ENCODE results near the gene MBOAT7. TPM values are rescaled to one million over a fixed set of nuclear protein-coding genes. Genes with fewer than 3 reads are reported as not detected.
"Not testable (repeated sequence)": the region's sequence is repeated elsewhere in the genome, so short reads cannot be mapped to it uniquely, and the experiment has no call there.

The MBOAT7 gene
- total RNA-seq, 2 donors from 2014 or later: 56.8 to 97.2 TPM

DNA sequence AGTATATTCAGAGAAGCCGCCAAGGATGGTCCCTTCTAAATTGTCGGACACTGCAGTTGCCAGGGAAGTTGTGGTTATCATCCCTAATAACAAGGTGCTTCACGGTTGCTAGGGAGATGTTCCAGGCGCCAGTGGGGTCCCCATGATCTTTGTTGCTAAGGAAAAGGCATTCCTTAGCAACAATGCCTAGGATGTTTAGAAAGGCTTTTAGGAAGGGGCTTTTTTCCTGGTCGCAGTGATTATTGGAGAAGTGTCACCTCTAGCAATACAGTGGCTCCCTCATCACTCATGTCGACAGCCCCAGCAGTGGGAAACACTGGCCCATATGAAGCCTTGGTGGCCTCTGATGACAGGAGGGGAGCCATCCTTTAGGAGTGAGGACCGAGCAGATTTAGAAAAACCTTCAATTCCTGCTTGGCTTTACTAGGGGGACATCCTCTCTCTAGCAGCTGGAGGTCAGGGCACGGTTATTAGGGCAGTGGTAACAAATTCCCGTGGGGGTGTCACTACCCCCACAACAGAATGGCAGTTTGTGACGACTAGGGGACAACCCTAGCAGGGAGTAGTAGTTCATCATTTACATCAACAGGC is 10.0 kb downstream of the MBOAT7 start:
- ATAC-seq (no peak), DNase-seq (ENCODE audit: low spot score in 2 of 2) (no peak)
- Mint-ChIP-seq H3K9me3 (no peaks in the 10 kb centered on the region), H3K27ac (no peak overlapping the region), H3K36me3 (peaks cover 6 to 7% of the 10 kb centered on the region in 2 donors)

DNA sequence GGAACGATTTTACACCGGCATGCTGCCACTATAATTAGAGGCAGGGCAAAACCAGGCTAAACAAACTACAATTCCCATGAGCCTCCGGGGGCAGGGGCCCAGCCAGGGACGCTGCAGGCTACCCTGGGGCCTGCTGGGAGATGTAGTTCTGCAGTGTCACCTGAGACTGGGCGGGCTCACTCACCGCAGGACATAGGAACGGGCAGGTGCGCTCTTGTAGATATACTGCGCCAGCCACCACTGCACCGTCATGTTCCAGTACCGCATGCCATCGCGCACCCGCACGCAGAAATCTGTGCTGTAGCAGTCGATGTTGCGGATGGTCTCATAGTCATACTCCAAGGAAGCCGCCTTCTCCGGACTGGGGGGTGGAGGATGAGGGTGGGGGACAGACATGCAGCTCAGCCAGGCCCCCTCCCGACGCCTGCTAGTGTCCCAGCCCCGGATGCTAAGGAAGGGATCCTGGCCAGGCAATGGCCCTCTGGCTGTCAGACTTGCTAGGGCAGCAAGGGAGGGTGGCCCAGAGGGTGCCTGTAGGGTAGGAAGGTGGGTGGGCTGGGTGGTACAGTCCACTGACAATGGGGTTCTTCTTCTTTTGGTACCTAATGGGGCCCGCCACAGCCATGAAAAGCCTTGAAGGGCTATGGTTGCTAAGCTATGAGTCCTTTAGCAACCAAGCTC is 10.7 kb downstream of the MBOAT7 start:
- Mint-ChIP-seq H3K9me3 (no peaks in the 10 kb centered on the region), H3K36me3 (peaks cover 6 to 7% of the 10 kb centered on the region in 2 donors), H3K27ac (no peak overlapping the region)
- ATAC-seq (peak in 1 of 2 donors; percentile 94), DNase-seq (ENCODE audit: low spot score in 2 of 2) (peak in 1 of 2 donors; percentile 49)

DNA sequence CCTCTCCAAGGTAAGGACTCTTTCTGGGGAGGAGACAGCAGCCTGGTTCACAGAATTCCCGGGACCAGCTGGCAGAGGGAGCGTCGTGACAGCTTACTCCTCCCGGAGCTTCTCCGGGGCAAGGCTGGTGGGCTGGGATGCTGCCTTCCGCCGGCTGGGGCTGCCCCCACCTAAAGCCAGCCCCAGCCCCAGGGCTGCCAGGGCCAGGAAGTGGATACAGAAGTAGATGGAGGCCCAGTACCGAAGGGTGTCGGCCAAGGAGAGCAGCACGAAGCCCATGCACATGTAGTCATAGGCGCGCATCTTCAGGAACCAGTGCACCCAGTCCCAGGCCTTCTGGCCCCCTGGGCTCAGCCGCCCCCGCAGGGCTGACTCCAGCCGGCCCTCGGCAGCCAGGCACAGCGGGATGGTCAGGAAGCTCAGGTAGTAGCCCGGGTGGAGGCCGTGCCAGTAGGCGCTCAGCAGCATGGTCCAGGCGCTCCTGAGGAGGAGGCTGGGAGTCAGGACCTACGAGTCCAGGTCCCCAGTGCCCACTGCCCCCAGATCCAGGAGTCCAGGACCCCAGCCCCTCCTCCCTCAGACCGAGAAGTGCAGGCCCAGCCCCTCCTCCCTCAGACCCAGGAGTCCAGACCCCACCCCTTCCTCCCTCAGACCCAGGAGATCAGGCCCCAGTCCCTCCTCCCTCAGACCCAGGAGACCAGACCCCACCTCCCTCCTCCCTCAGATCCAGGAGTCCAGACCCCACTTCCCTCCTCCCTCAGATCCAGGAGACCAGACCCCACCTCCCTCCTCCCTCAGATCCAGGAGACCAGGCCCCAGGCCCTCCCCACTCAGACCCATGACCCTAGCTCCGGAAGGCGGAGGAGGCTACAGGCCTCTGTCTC is 15.2 kb downstream of the MBOAT7 start:
- DNase-seq (ENCODE audit: low spot score in 2 of 2) (no peak), ATAC-seq (peak in 1 of 2 donors; percentile 22)
- H3K36me3 Mint-ChIP-seq: peaks cover 6 to 7% of the 10 kb centered on the region in 2 donors
- peak overlapping the region in 1 of 2 donors; percentile 58 for H3K27ac Mint-ChIP-seq
- no peaks in the 10 kb centered on the region for H3K9me3 Mint-ChIP-seq

DNA sequence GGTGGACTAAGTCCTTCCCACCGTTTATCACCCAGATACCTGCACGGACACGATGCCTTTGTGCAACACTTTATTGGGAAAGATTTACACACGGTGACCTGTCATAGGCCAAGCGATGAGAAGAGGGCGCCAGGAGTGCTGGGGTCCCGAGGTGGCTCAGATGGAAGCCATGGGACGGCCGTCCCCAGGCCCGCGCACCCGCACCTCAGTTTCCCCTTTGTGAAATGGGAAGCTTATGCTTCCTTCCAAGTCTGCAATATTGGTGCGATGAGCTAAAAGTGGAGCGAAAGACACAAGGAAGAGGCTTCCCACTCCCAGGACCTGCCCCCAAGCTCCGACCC is 16.1 kb downstream of the MBOAT7 start:
- peaks cover 3 to 4% of the 10 kb centered on the region in 2 donors for H3K36me3 Mint-ChIP-seq
- H3K9me3 Mint-ChIP-seq: no peaks in the 10 kb centered on the region
- ATAC-seq: peak in 1 of 2 donors; percentile 2
- no peak for DNase-seq (ENCODE audit: low spot score in 2 of 2)
- no peak overlapping the region for H3K27ac Mint-ChIP-seq

DNA sequence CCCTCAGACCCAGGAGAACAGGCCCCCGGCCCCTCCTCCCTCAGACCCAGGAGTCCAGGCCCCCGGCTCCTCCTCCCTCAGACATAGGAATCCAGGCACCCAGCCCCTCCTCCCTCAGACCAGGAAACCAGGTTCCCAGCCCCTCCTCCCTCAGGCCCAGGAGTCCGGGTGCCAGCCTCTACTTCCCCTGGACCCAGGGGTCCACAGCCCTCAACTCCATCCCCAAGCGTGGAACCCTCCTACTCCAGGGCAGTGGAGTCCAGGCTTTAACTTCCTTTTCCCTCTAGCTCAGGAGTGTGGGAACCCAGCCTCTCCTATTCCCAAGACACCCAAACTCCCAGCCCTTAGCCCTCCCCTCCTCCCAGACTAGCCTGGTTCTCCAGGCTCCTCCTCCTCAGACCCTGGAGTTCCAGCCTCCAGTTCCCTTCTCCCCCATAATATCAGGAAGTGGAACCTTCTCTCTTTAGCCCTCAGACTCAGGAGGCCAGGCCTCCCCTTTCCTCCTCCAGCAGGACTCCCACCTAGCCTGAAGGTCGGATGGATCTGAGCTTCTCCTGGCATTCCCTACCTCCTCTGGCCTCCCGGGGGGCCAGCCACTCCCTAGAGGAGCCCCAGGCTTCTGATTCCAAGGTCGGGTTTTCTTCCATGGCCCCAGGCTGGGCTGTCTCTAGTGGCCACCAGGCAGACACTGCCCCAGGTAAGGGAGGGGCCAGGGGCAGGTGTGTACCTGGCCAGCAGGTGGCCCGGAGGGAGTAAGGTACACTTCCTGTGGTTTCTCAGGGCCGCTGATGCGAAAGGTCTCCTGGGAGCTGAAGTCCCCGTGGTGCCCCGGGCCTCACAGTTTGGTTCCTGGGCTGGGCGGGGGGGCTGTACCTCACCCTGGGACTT is 16.7 kb downstream of the MBOAT7 start, which contains the start of gene TMC4:
Gene TMC4 (minus strand): TSS at position 690 of the 888 bp plus-strand sequence. CDS start 43 bp downstream, at position 647.
- Mint-ChIP-seq H3K36me3 (no peaks in the 10 kb centered on the region), H3K27ac (peak within 1 kb of the TSS in 1 of 2 donors; percentile 39), H3K9me3 (no peaks in the 10 kb centered on the region)
- ATAC-seq (peak in 1 of 2 donors; percentile 13), DNase-seq (ENCODE audit: low spot score in 2 of 2) (no peak)

DNA sequence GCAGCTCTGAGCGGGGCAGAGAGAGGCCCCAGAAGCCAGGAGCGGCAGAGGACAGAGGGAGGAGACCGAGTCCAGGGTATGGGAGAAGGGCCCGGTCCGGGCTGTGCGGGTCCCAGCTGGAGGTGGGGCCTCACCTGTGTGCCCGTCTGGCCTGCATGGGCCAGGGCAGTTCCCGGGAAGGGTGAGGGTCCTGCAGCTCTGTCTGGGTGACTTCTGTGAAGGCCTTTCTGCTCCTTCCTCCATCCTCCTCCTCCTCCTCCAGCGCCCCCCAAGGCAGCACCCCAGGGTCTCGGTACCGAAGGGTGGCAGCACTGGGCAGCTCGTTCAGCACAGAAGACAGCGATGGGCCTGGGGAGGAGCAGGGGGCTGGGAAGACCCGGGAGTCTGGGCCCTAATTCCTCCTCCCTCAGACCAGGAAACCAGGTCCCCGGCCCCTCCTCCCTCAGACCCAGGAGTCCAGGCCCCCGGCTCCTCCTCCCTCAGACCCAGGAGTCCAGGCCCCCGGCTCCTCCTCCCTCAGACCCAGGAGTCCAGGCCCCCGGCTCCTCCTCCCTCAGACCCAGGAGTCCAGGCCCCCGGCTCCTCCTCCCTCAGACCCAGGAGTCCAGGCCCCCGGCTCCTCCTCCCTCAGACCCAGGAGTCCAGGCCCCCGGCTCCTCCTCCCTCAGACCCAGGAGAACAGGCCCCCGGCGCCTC is 17.5 kb downstream of the MBOAT7 start:
- not testable (repeated sequence) for ATAC-seq; H3K36me3 Mint-ChIP-seq; H3K9me3 Mint-ChIP-seq; DNase-seq (ENCODE audit: low spot score in 2 of 2); H3K27ac Mint-ChIP-seq

DNA sequence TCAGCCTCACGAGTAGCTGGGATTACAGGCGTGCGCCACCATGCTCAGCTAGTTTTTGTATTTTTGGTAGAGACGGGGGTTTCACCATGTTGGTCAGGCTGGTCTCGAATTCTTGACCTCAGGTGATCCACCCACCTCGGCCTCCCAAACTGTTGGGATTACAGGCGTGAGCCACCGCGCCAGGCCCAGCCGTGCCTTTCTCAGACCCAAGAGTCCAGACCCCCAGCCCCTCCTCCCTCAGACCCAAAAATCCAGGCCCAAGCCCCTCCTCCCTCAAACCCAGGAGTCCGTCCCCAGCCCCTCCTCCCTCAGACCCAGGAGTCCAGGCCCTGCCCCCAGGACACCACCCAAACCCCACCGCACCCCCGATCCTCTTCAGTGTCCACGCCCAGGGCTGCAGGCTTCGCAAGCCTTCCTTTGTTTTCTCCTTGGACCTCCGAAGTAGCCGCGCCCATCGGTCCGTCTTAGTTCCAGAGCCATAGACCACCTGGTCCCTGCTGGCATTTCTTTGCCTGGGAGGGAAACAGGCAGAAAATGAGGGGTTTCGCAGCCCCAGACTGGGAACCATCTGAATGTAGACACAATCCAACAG is 20.1 kb downstream of the MBOAT7 start:
- DNase-seq (ENCODE audit: low spot score in 2 of 2): no peak
- H3K36me3 Mint-ChIP-seq: no peaks in the 10 kb centered on the region
- ATAC-seq: no peak

DNA sequence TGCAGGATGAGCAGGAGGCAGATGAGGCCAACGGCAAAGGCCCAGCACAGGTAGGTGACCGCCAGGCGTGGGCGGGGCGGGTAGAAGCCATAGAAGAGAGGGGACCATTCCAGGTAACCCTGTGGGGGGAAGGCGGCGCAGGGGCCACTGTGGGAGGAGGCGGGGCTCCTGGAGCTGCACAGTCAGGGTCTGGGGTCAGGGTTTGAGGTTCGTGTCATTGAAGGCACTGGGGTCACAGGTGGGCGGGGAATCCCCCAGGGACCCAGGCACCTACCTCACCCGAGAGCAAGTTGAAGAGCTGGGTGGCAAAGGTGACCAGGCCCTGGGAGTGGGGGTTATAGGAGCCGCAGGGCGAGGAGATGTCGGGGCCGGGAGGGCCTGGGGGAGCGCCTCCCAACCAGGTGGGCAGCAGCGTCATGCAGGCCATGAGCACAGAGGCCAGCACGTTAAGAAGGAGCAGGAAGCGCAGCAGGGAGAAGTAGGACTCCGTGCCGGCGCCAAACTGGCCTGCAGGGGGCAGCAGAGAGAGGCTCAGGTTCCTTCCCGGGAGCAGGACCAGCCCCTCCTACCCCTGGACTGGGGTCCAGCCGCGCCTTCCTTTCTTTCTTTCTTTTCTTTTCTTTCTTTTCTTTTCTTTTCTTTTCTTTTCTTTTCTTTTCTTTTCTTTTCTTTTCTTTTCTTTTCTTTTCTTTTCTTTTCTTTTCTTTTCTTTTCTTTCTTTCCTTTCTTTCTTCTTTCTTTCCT is 21.0 kb downstream of the MBOAT7 start:
- no peaks in the 10 kb centered on the region for H3K9me3 Mint-ChIP-seq
- peak; percentile 89 to 91 for ATAC-seq
- H3K36me3 Mint-ChIP-seq: no peaks in the 10 kb centered on the region
- peak; percentile 84 to 97 for DNase-seq (ENCODE audit: low spot score in 2 of 2)
- H3K27ac Mint-ChIP-seq: no peak overlapping the region

More for the DNA sequence above, 20.1 kb downstream of the MBOAT7 start:
- H3K27ac Mint-ChIP-seq: no peak overlapping the region
- H3K9me3 Mint-ChIP-seq: no peaks in the 10 kb centered on the region

DNA sequence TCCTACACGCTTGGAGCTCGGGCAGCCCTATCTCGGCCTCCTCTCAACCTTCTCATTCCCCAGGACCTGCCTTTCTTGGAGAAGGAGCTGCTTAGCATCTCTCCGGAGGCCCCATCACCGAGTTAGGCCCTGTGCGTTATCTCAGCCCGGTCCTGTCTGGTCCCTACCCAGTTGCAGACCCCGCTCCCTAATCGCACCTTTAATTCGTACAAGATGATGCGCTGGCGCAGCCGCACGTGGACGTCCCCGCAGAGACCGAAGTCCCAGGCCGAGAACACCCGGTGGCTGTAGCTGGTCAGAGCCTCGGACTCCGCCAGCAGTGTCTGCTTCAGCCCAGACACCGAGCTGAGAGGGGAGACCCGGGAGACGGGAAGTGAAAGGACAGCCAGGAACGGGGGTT is 24.2 kb downstream of the MBOAT7 start:
- ATAC-seq (no peak), DNase-seq (ENCODE audit: low spot score in 2 of 2) (no peak)
- Mint-ChIP-seq H3K36me3 (peaks cover 0 to 6% of the 10 kb centered on the region in 2 donors), H3K9me3 (no peaks in the 10 kb centered on the region), H3K27ac (no peak overlapping the region)

DNA sequence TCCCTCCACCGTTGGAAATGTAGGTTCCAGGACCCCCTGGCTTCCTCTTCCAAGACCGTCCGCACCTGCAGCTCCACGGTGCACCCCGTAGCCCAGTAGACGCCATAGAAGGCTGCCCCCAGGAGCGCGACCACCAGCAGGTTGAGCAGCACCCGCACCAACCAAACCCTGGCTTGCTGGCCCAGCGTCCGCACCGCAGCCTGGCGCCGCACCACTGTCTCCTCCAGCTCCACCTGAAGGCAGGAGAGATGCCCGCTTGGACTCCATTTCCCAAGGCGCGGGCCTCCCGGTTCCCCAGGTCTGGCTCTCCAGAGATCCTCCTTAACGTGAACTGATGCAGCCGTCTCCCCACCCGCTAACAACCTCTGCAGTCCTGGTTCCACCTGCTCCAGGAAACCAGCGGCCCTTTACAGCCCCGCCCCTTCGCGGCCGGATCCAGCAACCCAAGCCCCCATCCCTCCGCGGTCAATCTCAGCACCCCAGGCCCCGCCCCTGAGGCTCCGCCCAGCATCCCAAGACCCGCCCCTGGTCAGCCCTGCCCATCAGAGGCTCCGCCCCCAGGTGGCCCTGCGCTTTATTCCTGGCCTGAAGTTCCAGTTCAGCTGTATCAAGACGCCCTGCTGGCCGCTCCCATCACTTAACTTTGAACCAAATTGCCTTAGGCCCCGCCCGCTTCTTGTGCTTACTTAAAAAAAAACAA is 24.9 kb downstream of the MBOAT7 start:
- no peak overlapping the region for H3K27ac Mint-ChIP-seq
- DNase-seq (ENCODE audit: low spot score in 2 of 2) (peak in 1 of 2 donors; percentile 65), ATAC-seq (no peak)
- no peaks in the 10 kb centered on the region for H3K9me3 Mint-ChIP-seq
- H3K36me3 Mint-ChIP-seq: peaks cover 2 to 6% of the 10 kb centered on the region in 2 donors

DNA sequence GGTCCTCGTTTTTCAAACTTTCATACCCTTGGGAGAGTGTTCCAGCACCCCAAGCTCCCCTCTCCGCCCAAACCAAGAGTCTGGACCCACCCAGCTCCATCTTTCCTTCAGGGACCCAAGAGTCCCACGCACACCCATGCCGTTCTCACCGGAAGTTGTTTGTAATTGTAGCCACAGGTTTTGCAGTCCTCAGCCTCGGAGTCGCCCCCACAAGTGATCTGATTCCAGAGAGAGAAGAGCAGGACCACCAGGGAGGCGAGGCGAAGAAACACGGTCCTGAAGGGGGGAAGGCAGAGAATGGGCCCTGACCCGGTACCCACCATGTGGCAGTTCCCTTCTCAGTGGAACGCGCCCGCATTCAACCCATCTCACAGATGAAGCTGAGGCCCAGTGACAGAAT is 26.5 kb downstream of the MBOAT7 start:
- Mint-ChIP-seq H3K27ac (no peak overlapping the region), H3K36me3 (peaks cover 4 to 6% of the 10 kb centered on the region in 2 donors), H3K9me3 (no peaks in the 10 kb centered on the region)
- ATAC-seq: no peak
- DNase-seq (ENCODE audit: low spot score in 2 of 2): no peak

DNA sequence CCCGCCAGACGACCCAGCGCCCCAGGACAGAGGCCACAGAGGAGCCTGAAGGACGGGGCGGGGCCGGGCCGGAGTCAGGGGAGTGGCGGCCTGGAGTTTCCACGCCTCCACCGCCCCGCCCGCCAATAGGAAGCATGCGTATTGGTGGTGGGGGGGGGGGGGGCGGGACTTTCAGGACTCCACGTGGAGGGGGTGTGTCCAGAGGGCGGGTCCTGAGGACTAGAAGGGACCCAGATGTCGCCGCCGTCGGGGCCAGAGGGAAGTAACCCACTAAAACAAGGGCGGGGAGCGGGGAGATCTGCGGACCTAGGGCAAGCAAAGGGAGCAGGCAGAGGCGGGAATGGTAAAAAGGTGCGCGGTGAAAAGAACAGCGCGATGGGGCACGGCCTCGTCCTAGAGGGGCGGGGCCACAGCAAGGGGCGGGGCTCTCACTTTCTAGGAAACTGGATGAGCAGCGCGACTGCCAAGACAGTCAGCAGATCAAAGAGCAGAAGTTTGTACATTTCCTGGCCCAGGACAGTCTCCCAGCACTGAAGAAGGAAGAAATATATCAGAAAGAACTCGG is 27.1 kb downstream of the MBOAT7 start:
- Mint-ChIP-seq H3K27ac (peak overlapping the region in 1 of 2 donors; percentile 93), H3K9me3 (no peaks in the 10 kb centered on the region), H3K36me3 (peaks cover 4 to 6% of the 10 kb centered on the region in 2 donors)
- DNase-seq (ENCODE audit: low spot score in 2 of 2): peak; percentile 72 to 76
- ATAC-seq: peak in 1 of 2 donors; percentile 31

DNA sequence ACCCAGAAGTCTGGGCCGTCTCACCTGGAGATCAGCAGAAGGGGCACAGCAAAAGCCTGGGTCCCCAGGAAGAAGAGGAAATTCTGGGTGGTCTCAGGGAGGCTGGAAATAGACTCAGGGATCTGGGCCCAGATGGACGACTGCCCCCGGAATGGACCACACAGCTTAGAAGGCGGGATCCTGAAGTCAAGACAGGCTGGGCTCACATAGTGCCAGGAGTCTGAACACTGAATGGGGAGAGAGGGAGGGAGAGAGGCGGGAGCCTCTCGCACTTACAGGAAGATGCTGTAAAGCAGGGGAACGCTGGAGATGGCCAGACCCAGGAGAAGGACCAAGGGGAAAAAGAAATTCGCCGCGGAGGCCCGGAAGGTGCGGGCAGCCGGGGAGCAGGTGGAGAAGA is 28.5 kb downstream of the MBOAT7 start:
- Mint-ChIP-seq H3K9me3 (no peaks in the 10 kb centered on the region), H3K36me3 (peaks cover 8 to 9% of the 10 kb centered on the region in 2 donors)

More for the DNA sequence above, 28.5 kb downstream of the MBOAT7 start:
- H3K27ac Mint-ChIP-seq: peak overlapping the region; percentile 93 to 99
- ATAC-seq (no peak), DNase-seq (ENCODE audit: low spot score in 2 of 2) (no peak)

All from activated naive CD4-positive, alpha-beta T cell treated with anti-CD3 and anti-CD28 coated beads, Interleukin-2, amount 50 U/mL, for 72 hours (primary cell).